T follicular helper cell (primary cell): ENCODE measurements around the gene LYST.
"Not testable (repeated sequence)": the region's sequence is repeated elsewhere in the genome, so short reads cannot be mapped to it uniquely, and the experiment has no call there.

ENCODE experiments used
- DNase-seq: peaks from one replicate; pipeline ENCODE4 v3.0.0-alpha.2; 2020; ENCODE audit warnings: low read depth

Gene LYST

DNA sequence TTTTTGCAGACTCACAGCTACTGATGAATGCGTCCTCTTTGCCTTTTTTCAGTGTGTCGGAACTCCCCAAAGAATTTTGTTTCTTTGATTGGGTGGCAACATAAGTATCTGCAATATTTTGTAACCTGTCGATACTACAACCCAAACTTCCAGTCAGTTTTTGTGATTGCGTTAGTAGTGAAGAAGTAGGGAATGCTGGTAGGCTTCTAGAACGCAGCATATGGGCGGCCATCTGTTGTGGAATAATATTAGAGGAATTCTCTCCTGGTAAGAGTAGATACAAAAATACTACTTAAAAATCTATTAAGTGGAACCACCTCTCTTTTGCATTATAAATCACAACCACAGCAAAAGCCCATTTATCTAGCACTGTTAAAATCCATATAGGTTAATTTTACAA, 107.4 kb downstream of the LYST start:
- no peak for DNase-seq

- DNase-seq: no peak
Measured at GRCh38 chr1:235758931-235759330, 107.8 kb downstream of the LYST start.

DNA sequence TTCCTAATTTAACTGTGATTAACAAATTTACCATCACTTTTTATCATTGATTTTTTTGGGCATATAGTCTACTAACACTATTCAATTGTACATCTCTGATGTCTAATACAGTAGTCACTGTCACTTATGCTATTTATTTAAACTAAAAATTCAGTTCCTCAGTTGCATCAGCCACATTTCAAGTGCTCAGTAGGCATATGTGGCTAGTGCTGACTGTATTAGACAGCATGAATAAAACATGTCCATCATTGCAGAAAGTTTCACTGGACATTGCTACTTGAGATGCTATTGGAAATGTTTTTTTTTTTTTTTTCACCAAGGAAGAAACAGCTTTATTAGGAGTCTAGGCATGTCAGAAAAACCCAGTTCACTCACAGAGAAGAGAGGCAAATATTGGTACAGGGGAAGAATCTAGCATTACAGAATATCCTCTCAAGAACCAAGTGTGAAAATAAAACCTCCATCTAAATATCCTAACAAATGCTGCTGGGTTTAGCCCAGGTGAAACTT, 109.1 kb downstream of the LYST start:
- no peak for DNase-seq

- DNase-seq: not testable (repeated sequence)
Measured at GRCh38 chr1:235754186-235754585, 112.5 kb downstream of the LYST start.

DNA sequence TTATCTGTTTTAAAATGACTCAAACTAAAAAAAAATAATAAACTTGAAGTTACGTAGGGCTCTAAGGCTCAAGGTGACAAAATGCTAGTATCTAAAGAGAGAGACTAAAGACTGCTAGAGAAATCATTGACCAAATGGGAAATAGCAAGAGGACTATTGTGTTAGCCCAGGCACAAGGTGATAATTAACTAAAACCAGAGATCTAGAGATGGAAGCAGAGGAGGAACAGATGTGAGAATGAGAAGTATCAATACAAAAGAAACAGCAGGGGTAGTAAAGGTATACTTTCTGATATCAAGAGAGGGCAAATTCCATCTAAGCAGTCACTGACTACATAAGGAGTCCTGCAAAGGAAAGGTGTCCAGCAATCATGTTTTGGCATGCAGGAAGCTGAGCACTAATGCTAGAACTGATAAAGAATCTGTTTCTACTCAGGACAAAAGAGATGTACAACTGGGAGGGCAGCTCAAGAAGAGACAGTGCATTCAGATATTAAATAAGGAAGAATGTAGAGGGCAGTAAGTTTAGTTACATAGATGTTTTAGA, 116.9 kb downstream of the LYST start:
- DNase-seq: no peak

- no peak for DNase-seq
Measured at GRCh38 chr1:235748747-235749146, 118.0 kb downstream of the LYST start.

DNA sequence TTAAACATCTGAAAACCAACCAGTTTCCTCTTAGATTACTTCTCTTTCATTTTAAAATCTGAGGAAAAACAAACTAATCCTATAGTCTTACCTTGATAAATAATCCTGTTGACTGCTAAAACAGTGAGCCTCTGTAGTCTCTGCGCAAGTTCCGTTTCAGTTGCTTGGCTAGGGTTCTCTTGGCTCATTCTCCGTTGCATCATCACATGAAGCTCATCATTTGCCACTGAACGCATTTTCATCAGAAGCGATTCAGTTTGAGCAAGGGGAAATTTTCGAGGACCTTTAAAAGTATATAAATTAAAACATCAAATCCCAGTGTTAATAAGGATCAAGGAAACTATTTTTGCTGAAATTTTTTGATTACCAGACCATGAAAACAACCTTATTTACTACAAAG, 120.5 kb downstream of the LYST start:
- no peak for DNase-seq

- DNase-seq: no peak
Measured at GRCh38 chr1:235745503-235746136, 121.1 kb downstream of the LYST start.

- no peak for DNase-seq
Measured at GRCh38 chr1:235742914-235743599, 123.6 kb downstream of the LYST start.

DNA sequence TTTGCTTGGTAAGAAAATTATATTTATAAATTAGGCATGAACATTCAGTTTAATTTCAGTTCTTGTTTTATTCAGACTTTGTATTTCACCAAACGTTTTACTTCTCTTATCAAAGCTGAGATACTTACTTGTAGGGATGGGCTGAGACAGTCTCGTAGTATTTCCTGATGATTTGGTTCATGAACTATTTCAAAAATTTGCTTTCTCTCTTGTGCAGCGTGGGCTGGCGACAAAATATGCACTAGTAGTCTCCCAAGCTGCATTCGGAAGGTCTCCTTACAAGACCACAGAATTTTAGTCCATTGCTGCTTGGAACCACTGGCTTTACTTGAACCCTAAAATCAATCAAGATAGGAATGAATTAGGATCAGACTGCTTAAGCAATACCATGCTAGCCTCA, 125.4 kb downstream of the LYST start:
- no peak for DNase-seq

- DNase-seq: no peak
Measured at GRCh38 chr1:235739631-235740030, 127.1 kb downstream of the LYST start.

GRCh38 chr1:235739124-235739523, 127.6 kb downstream of the LYST start:
- no peak for DNase-seq

DNA sequence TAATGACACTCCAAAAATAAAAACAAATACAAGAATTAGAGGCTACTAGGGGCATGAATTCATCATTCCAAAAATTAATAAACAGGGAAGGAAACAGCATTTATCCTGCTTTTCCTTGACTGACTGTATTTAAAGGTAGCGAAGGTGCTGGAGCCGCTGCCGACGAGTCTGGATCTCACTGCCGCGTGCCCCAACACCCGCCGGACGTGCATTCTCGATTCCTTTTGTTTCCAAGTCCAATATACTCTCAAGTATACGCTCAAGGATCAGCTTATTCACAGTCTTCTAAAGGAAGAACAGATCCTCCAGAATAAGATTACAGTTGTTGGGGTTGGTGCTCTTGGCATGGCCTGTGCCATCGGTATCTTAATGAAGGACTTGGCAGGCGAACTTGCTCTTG, 129.0 kb downstream of the LYST start:
- no peak for DNase-seq

GRCh38 chr1:235736263-235736662, 130.4 kb downstream of the LYST start:
- DNase-seq: no peak

DNA sequence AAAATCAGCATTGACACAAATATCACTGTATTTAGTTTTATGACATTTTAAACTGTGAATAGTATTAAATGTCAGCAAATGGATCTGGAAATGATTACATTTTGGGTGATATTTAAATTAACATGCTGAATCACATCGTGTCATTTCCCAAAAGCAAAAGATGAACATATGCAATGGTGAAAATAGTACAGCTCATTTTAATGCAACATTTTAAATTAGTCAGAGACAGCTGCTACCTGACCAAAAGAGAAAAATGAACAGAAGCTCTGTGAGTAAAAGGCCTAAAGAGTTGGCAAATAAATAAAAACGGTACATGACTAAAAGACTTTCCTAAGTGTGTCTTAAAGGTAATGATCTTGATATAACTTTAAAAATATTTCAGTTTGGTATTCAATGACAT, 131.1 kb downstream of the LYST start:
- no peak for DNase-seq

- no peak for DNase-seq
Measured at GRCh38 chr1:235734335-235734734, 132.4 kb downstream of the LYST start.

DNA sequence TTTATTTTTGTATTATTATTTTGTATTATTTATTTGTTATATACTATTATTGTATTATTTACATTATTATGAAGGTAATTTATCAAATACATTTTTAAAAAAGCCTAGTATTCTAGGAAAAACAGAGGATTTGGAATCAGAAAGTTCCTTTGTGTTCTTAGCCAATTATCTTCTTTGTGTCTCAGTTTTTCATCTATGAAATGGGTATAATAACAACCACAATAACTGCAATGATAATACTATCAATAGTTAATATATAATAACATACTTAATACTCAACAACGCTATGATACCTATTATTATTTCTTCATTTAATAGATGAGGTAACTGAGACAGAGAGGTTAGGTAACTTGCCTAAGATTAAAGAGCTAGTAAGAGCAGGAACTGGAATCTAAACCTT, 136.7 kb downstream of the LYST start:
- no peak for DNase-seq

DNA sequence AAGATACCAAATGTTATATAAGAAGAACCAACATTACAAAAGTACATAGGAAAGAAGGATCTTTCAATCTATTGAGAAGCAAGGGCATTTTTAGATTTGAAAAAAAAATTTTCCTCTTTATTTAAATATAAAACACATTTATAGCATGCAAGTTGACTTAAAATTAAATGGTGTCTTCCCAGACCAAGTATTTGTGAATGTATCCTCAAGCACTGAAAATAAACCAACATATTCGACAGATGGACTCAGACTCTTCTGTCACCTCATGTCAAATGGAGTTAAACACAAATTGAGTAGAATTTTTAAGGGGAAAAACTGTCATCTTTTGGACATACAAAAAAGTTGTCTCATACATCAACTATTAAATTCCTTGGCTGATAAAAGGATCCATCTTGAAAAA, 140.1 kb downstream of the LYST start:
- no peak for DNase-seq

GRCh38 chr1:235725434-235725833, 141.3 kb downstream of the LYST start:
- no peak for DNase-seq

GRCh38 chr1:235724730-235725129, 142.0 kb downstream of the LYST start:
- DNase-seq: no peak

GRCh38 chr1:235722858-235723257, 143.8 kb downstream of the LYST start:
- DNase-seq: no peak

- DNase-seq: no peak
Measured at GRCh38 chr1:235721982-235722381, 144.7 kb downstream of the LYST start.

GRCh38 chr1:235720544-235720943, 146.2 kb downstream of the LYST start:
- no peak for DNase-seq
